Stimulated activated naive CD8-positive, alpha-beta T cell treated with anti-CD3 and anti-CD28 coated beads, Interleukin-15, Interleukin-2, amounts not matched to agents 100 U/mL and 50 U/mL, for 24 hours (primary cell): ENCODE results near the gene CDK5.
"Not testable (repeated sequence)": the region's sequence is repeated elsewhere in the genome, so short reads cannot be mapped to it uniquely, and the experiment has no call there.

Experiments
- ATAC-seq: fragments of 150-1000 bp; cut with Tn5 transposase; one replicate; pipeline ENCODE4 v1.10.0; 2021
- DNase-seq: peaks from one replicate; pipeline ENCODE4 v3.0.0; 2021

The CDK5 gene

DNA sequence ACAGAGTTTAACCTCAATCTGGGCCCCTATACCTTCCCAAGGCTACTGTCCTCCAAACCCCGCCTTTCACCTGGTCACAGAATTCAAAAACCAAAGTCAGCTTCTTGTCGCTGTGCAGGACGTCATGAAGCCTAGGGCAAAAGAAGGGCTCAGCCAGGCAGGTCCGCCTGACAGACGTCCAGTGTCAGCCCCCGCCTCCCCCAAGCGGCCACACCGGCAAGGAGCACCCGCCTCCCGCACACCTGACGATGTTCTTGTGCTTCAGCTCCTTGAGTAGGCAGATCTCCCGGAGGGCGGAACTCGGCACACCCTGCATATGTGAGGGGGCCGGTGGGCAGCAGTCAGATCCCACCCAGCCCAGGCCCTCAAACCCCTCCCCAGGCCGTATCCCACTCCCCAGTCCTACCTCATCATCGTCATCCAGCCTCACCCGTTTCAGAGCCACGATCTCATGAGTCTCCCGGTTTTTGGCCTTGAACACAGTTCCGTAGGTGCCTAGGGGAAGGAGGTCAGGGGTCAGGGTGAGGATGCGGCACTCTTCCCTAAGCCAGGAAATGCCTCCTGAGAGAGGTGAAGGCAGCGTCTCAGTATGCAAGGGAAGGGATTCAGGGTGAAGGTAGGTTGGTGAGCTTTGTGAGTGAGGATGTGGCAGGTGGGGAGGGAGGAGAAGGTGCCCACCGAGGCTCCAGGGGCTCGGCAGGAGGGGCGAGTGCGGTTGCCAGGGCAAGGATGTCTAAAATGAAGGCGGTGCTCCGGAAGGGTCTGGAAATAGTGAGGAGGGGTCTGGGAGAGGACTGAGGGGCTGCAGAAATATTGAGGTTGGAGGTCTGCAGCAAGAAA is 811 bp downstream of the CDK5 start:
- no peak for ATAC-seq
- no peak for DNase-seq

DNA sequence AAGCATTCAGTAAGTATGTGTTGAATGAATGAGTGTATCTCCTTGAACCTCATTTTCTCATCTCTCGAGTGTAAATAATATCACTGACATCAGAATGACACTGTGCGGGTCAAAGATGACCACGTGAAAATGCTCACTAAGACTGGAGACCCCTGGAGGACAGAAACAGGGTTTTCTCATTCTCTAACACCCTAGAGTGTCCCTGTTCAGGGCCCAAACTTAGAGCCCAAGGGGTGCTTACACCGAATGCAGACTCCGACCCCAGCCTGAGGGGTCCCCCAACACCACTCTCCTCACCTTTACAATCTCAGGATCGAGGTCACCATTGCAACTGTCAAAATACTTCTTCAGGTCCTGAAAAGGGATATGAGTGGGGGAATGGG is 1.4 kb downstream of the CDK5 start:
- ATAC-seq (no peak), DNase-seq (no peak)

DNA sequence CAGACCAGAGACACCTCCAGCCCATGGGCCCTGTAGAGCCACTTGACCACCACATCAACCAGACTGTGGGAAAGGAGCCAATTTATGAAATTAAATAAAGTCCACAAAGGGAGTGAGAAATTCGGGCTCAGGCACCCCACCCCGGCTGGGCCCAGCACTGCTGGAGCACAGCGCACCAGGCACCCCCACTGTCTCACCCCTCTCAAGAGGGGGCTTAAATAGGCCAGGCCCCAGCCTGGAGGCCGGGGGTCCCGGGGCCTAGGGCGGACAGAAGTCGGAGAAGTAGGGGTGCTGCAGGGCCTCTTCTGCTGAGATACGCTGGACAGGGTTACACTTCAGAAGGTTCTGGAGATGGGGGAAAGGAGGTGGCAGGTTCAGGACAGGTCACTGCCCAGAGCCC is 3.9 kb downstream of the CDK5 start:
- ATAC-seq (no peak), DNase-seq (no peak)

DNA sequence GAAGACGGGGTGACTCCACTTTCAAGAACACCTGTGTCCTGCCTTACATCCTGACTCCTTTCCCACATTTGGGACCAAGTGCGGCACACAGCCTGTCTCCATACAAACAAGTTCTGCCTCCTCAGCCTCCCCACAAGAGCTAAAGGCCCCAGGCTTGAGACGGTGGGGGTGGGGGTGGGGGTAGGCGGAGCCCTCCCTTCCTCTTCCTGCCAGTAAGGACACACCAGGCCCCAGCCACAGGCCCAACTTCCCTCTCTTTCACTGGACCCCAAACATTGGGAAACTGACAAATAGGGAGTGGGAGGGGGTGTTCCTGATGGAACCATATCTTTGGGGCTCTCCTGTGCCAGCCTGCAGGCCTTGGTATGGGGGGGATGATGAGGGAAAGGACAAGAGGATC is 4.6 kb downstream of the CDK5 start:
- ATAC-seq, result no peak
- no peak for DNase-seq

DNA sequence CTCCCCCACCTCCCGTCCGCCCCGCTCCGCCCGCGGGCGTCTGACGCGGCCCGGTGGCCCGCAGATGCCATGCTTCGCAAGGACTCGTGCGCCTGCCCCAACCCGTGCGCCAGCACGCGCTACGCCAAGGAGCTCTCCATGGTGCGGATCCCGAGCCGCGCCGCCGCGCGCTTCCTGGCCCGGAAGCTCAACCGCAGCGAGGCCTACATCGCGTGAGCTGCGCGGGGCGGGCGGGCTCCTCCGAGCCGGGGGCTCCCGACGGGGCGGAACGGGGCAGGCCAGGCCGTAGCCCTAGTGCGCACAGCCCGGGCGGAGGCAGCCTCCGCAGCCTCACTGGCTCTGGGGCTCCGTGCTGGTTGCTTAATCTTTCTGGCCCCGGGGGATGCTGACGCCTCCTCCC is 6.6 kb downstream of the CDK5 start:
- ATAC-seq, result peak; percentile 62

DNA sequence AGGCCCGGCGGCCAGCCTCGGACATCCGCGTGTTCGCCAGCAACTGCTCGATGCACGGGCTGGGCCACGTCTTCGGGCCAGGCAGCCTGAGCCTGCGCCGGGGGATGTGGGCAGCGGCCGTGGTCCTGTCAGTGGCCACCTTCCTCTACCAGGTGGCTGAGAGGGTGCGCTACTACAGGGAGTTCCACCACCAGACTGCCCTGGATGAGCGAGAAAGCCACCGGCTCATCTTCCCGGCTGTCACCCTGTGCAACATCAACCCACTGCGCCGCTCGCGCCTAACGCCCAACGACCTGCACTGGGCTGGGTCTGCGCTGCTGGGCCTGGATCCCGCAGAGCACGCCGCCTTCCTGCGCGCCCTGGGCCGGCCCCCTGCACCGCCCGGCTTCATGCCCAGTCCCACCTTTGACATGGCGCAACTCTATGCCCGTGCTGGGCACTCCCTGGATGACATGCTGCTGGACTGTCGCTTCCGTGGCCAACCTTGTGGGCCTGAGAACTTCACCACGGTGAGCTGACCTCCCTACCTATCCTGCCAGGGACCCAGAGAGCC is 8.7 kb downstream of the CDK5 start:
- DNase-seq (no peak), ATAC-seq (no peak)

More for the DNA sequence above, 6.6 kb downstream of the CDK5 start:
- DNase-seq, result peak; percentile 57

DNA sequence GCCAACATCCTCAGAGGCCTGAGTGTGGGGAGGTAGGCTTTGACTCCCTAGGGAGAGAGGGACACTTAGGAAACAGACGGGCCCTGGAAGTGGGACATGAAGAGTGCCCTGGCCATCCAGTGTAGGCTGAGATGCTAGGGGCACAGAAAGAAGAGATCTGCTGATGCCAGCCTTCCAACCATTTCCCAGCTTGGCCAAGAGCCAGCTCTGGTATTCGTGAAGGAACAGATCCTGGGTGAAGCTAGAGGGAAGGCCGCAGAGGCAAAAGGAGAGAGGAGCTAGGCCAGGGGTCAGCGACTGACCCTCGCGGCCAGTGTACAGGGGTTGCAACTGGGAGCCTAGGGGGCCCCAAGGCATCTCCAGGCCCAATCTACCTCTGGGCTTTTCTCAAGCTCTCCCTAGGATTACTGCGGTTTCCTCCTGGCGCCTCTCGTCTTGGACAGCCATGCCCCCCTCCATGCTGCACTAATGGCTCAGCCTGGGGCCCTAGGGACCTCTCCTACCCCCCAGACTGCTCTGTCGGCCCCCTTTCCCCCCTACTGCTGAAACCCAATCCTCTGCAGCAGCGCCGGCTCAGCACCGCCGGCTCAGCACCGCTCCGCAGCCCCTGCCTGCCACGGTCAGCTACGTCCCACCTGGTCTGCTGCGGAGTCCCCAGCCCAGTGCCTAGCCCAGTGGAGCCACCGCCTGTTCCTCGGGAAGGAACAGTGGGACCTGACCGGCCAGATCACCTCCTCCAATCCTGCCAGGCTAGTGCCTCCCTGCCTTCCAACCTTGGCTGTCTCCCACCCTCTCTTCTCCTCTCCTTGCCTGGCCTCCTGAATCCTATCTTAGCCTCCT is 9.5 kb downstream of the CDK5 start, which contains the start of gene ASIC3:
TSS of gene ASIC3 (plus strand) at position 556 of the 840 bp plus-strand sequence. CDS start 355 bp downstream, outside the sequence.
- DNase-seq, result no peak
- no peak for ATAC-seq

DNA sequence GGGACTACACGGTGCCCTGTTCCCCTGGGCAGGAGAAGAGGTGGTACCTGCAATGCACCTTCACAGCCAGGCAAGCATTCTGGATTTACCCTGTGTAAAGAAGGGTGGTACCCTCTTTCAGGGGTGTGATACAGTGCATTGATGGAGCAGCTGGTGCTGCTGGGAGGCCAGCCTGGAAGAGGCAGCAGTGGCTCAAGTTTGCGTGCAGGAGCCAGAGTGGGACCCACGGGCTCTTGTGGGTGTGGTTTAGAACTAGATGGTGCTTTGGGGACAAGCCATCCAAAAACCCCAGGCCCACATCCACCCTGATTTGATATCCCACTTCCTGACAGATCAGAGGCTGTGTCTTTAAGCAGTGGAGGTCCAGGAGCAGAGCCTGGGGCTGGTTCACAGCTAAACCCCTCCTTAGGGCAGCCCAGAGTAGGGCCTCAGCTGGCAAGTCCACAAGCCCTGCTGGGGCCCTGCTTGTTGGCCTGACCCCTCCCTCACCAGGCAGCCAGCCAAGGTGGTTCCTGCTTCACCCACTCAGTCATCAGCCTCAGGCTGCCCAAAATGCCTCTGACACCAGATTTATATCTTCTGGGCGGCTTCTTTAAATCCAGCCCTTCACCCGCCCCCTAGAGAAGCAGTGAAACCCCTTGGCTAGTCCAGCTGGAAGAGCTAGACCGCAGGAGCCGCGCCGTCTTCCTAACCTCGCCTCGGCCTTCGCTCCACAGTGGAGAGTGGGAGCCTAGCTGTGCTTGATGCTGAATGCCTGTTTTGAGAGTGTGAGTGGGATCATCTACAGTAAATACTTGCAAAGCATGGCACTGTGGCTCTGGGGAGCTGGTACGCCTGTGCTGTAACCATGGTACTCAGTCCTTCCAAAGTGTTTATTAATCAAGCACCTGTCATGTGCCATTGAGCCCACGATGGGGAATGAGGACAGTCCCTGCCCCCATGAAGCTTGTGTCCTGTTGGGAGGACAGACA is 10.8 kb downstream of the CDK5 start:
- DNase-seq (no peak), ATAC-seq (no peak)

DNA sequence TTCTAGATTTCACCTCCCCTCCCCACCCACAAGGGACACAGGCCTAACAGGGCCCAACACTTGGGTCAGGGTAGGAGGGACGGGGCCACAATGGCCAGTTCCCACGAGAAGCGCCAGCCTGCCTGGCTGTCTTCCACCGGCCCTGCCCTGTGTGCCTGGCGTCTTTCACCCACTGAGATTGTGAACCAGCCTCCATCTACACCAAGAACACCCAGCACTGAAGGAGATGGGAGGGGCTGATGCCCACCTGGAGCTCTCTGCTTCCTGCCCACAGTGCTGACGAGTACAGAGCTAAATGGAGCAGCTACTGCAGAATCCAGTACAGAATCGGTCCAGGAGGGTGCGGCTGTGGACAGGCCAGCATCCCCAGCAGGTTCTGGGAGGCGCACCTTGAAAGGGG is 11.7 kb downstream of the CDK5 start:
- no peak for DNase-seq

DNA sequence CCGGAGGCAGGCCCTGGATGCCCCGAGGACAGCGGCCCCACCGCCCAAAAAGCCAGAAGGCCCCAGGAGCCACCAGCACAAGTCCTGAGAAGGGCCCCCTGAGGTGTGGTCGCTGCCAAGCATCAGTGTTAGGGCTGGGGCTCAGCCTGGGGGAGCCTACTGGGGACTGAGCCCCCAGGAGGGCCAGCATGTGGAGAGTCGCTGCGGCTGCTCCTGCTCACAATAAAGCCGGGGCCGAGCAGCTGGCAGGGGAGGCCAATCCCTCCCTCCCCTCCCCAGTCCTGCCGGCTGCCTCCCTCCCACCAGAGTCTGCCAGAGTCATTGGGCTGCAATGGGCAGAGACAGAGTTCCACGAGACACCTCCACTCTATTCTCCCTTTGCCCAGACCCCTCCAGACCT is 12.4 kb downstream of the CDK5 start:
- no peak for DNase-seq
- no peak for ATAC-seq

More for the DNA sequence above, 11.7 kb downstream of the CDK5 start:
- no peak for ATAC-seq

DNA sequence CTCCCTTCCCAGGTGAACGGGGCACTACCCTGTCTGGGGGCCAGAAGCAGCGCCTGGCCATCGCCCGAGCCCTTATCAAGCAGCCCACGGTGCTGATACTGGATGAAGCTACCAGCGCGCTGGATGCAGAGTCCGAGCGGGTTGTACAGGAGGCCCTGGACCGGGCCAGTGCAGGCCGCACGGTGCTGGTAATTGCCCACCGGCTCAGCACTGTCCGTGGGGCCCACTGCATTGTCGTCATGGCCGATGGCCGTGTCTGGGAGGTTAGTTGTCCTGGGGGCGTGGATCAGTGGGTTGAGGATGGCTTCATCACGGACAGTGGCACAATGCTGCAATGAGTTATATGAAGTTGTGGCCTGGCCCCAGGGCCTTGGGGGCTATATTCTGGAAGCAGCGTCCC is 13.7 kb downstream of the CDK5 start:
- no peak for ATAC-seq
- DNase-seq, result no peak

DNA sequence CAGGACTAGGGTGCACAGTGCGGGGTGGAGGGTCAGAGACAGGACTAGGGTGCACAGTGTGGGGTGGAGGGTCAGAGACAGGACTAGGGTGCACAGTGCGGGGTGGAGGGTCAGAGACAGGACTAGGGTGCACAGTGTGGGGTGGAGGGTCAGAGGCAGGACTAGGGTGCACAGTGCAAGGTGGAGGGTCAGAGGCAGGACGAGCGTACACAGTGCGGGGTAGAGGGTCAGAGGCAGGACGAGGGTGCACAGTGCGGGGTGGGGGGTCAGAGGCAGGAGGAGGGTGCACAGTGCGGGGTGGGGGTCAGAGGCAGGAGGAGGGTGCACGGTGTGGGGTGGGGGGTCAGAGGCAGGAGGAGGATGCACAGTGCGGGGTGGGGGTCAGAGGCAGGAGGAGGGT is 14.2 kb downstream of the CDK5 start:
- ATAC-seq, result not testable (repeated sequence)

DNA sequence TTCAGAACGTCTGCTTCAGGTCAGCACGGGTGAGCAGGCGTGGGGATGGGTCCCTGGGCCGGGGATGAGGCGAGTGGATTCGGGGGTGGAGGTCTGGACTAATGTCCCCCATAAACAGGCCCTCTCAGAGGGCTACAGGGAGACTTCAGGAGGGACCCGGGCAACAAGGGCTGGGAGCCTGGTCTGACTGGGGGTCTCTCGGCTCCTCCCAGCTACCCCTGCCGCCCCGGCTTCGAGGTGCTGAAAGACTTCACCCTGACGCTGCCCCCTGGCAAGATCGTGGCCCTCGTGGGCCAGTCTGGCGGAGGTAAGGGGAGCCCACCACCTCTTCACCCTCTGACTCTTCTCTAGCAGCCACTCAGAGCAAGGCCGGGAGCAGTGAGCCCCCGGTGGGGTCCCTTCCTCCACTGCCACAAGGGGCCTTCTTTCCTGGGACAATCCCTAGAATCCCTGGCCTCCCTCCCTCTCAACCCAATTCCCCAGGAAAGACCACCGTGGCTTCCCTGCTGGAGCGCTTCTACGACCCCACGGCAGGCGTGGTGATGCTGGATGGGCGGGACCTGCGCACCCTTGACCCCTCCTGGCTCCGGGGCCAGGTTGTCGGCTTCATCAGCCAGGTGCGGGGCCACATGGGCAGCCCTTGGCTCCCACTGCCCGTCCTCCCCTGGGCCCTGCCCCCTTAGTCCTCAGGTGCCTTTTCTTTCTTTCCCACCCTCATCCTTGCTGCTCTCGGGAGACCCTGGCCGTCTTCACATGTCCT is 16.9 kb downstream of the CDK5 start:
- no peak for ATAC-seq
- DNase-seq, result no peak

More for the DNA sequence above, 14.2 kb downstream of the CDK5 start:
- not testable (repeated sequence) for DNase-seq

DNA sequence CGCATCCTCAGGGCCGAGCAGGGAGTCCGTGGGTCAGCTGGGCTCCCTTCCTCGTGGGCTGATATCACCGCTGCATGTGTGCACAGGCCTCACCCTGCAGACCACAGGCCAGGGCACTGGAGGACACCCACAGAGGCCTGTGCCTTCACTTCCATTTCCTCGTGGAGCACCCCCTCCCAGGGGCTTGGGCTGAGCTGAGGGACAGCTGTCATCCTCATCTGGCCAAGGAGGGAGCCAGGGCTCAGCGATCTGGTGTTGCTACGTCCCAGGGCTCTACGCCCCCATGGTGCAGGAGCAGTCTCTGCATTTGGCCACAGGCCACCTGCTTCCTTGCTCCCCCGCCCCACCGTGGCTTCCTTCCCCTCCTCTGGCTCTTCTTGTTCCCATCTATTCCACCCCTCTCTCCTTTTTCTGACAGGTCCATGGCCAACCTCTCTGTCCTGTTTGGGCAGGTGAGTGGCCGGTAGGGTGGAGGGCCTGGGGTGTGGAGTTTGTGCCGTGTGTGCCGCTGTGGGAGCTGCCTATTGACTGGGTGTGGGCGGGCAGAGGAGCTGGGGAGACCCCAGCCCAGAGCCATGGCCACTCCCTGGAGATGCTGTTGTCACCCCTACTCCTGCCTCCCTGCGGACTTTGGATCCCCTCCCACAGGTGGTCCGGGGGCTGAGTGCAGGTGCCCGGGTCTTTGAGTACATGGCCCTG is 17.7 kb downstream of the CDK5 start:
- DNase-seq (no peak), ATAC-seq (no peak)

DNA sequence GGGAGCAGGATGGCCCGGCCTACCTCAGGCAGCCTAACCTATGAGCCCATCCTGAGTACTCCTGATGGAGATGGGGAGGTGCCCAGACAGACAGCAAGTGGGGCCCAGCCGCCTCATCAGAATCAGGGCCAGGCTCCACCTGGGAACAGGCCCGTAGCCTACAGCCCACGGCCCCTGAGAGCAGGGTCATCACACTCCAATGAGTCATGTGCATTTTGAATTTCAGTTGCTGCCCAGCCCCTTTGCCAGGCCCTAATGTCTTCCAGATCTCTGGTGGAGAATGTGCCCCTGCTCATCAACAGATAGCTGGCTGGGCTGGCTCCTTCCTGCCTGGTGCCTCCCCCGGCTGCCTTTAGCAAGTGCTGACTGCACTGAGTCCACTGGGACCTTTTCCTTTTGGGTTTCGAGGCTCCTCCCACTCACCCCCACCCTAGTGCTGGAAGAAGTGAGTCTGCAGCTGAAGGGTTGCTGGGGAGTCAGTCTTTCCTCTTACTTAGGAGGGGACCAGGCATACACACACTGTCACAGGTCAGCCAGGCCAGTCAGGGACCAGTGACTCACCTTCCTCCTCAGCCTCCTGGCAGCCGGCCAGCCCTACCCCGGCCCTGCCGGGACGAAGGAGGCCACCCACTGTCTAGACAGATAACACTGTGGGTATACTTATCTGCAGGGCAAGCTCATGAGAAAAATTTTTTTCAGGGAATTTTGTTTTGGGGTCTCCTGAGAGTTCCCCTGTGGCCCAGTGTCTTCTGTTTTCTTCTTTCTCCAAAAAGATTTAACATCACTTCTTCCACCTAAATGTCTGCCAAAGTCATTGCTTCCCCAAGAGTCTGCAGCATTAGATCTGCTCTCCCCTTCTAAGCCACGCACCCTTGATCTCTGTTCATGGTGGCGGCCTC is 18.5 kb downstream of the CDK5 start:
- ATAC-seq, result peak; percentile 95

DNA sequence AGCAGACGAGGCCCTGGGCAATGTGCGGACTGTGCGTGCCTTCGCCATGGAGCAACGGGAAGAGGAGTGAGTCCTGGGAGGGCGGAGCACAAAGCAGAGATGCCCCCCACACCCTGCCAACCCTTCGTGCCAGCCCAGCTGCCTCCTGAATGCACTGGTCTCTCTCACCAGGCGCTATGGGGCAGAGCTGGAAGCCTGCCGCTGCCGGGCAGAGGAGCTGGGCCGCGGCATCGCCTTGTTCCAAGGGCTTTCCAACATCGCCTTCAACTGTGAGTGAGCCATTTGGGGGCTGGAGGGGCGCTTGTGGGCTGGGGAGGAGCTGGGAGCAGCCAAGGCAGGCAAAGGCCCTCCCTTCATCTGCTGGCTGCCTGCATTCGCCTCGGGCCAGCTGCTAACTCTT is 21.8 kb downstream of the CDK5 start:
- no peak for ATAC-seq
- DNase-seq, result no peak

More for the DNA sequence above, 18.5 kb downstream of the CDK5 start:
- DNase-seq, result peak; percentile 89

DNA sequence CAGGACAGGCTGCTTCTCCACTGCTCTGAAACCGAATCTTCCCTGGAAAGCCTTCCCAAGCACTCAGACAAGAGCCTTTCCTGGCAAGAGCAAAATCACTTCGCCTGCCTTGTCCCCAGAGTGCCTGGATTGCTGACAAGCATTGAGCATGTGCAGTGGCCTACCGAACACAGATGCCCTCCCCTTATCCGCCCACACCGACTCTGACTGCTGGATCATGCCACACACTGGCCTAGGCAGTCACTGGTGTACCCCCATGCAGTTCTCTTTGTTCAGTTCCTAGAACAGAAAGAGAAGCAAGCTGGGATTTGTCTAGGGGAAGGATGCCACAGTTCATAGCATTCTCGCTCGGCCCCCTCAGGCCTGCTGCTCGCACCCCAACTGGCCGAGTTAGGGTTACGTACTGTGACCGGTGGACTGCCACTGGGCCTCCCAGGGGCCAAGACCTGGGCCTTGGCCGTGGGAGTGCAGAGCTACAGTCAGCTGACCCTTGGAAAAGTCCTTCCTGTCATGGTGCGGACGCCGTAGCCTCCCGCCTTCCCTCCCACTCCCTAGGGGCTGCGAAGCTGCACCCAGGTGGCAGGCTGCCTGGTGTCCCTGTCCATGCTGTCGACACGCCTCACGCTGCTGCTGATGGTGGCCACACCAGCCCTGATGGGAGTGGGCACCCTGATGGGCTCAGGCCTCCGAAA is 22.5 kb downstream of the CDK5 start:
- DNase-seq, result no peak

DNA sequence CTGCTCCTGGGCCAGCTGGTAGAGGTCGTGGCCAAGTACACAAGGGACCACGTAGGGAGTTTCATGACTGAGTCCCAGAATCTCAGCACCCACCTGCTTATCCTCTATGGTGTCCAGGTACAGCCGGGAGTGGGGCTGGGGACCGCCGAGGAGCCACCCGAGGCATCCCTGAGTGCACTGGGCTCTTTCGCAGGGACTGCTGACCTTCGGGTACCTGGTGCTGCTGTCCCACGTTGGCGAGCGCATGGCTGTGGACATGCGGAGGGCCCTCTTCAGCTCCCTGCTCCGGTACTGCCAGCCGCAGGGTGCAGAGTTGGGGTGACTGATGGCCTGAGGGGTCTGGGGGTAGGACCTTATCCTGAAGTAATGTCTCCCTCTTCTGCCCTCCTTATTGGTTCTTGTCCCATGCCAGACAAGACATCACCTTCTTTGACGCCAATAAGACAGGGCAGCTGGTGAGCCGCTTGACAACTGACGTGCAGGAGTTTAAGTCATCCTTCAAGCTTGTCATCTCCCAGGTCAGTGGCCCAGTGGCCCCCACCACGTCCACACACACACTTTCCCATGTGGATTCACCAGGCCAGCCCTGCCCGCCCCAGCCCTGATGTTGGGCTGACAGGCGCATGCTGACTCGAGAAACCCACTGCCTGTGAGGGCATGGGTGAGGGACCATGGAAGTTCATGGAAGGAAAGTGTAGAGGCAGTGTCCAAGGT is 23.2 kb downstream of the CDK5 start:
- ATAC-seq, result no peak
- no peak for DNase-seq

More for the DNA sequence above, 22.5 kb downstream of the CDK5 start:
- ATAC-seq, result no peak
